Suppressor macrophage treated with lipopolysaccharide for 1 hour (primary cell): Measurements from ENCODE around the gene DNAI7.

Experiments used
- DNase-seq, 3 donors: peaks; one replicate each; pipeline ENCODE4 v3.0.0-alpha.2; 2020 to 2022

Gene DNAI7

GRCh38 chr12:25195056-25195971 lies at the start of gene DNAI7, which contains the start of gene ETFRF1:
TSS of gene DNAI7 (minus strand) at chr12:25195160. CDS start at chr12:25195078, 82 bp downstream.
TSS of gene ETFRF1 (plus strand) at chr12:25195237. CDS start at chr12:25203957, 8,720 bp downstream.
- peak; percentile 95 to 99 (median 97) for DNase-seq

GRCh38 chr12:25243680-25243990 lies 48.7 kb upstream of the DNAI7 start:
- no peak for DNase-seq

- DNase-seq = peak in 2 of 3 donors; percentile 14 to 40
These were observed 48.2 kb upstream of the DNAI7 start for GRCh38 chr12:25242981-25243679.

- peak; percentile 74 to 85 (median 80) for DNase-seq
These were observed 46.4 kb upstream of the DNAI7 start for GRCh38 chr12:25241167-25242020.

GRCh38 chr12:25236626-25237025 lies 41.7 kb upstream of the DNAI7 start:
- no peak for DNase-seq

- DNase-seq = peak in 2 of 3 donors; percentile 3 to 26
These were observed 41.2 kb upstream of the DNAI7 start for GRCh38 chr12:25236190-25236589.

GRCh38 chr12:25213338-25213737 lies 18.4 kb upstream of the DNAI7 start:
- DNase-seq = no peak

GRCh38 chr12:25208554-25208953 lies 13.6 kb upstream of the DNAI7 start:
- DNase-seq = no peak

GRCh38 chr12:25207846-25208245 lies 12.9 kb upstream of the DNAI7 start:
- DNase-seq = no peak

GRCh38 chr12:25207411-25207810 lies 12.5 kb upstream of the DNAI7 start:
- no peak for DNase-seq

GRCh38 chr12:25202137-25202536 lies 7.2 kb upstream of the DNAI7 start:
- DNase-seq = no peak

- no peak for DNase-seq
These were observed 5.7 kb upstream of the DNAI7 start for GRCh38 chr12:25200703-25201102.

- DNase-seq = peak in 2 of 3 donors; percentile 26 to 28
These were observed 2.6 kb upstream of the DNAI7 start for GRCh38 chr12:25197608-25198007.

- no peak for DNase-seq
These were observed 271 bp downstream of the DNAI7 start for GRCh38 chr12:25194722-25195055.

- no peak for DNase-seq
These were observed 746 bp downstream of the DNAI7 start for GRCh38 chr12:25194214-25194613.

- DNase-seq = no peak
These were observed 4.2 kb downstream of the DNAI7 start for GRCh38 chr12:25190793-25191192.

- no peak for DNase-seq
These were observed 5.3 kb downstream of the DNAI7 start for GRCh38 chr12:25189656-25190055.

- no peak for DNase-seq
These were observed 7.2 kb downstream of the DNAI7 start for GRCh38 chr12:25187781-25188180.

GRCh38 chr12:25186788-25187402 lies 8.1 kb downstream of the DNAI7 start:
- DNase-seq = no peak

GRCh38 chr12:25186038-25186787 lies 8.7 kb downstream of the DNAI7 start:
- DNase-seq = no peak

- no peak for DNase-seq
These were observed 10.8 kb downstream of the DNAI7 start for GRCh38 chr12:25184132-25184531.

GRCh38 chr12:25182765-25183164 lies 12.2 kb downstream of the DNAI7 start:
- no peak for DNase-seq
